Measurements from ENCODE around the gene NHERF1. TPM values are rescaled to one million over a fixed set of nuclear protein-coding genes. Genes with fewer than 3 reads are reported as not detected.

The NHERF1 gene
- total and polyA plus RNA-seq, 2 of the 4 experiments (the other 2 are of a cell fraction) = 3.8 to 11.8 TPM

DNA sequence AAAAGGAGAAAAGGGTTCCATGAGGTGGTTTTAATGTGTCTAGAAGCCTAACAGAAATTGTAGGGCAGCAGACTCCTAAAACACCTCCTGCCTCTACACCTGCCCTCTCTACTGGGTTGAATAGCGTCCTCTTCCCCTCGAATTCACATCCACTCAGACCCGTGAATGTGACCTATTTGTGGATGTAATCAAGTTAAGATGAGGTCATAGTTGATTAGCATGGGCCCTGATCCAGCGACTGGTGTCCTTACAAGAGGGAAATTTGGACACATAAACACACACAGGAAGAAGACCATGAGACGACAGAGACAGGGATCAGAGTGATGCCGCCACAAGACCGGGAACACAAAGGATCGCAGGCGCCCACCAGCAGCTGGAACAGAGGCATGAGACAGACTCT is 49.2 kb upstream of the NHERF1 start:
- in situ Hi-C loops (cut with MboI; ENCODE audit: low sequenced_read_pairs) (no loop called here), dilution Hi-C loops (cut with HindIII; ENCODE audit: low sequenced_read_pairs, unreplicated experiment) (no loop called here), intact Hi-C loops (cut with micrococcal nuclease) (no loop called here)
- Histone ChIP-seq H3K27ac (ENCODE audit: insufficient read depth, low read length) (no peak overlapping the region), H4K91ac (ENCODE audit: insufficient read depth, low read depth, low read length) (no peak overlapping the region), H3K9me1 (ENCODE audit: insufficient read depth, low read length) (no peaks in the 10 kb centered on the region; the same call in 1 of the 2 replicates), H2AK9ac (replicated peaks; ENCODE audit: low read depth, low read length, poor library complexity) (no peak overlapping the region), H3K79me1 (ENCODE audit: low read depth in 1 of 2, low read length in 2 of 2) (no peaks in the 10 kb centered on the region), H4K20me1 (ENCODE audit: insufficient read depth, low read length) (no peaks in the 10 kb centered on the region; the same call in 1 of the 2 replicates), H3K9me3 (ENCODE audit: control insufficient read depth, insufficient read depth, low read length) (no peaks in the 10 kb centered on the region), H2BK120ac (ENCODE audit: low read depth, low read length) (no peak overlapping the region), H2BK15ac (ENCODE audit: low read depth, low read length) (no peak overlapping the region), H3K4me1 (ENCODE audit: control insufficient read depth, insufficient read depth, low read length) (no peaks in the 10 kb centered on the region), H3K9ac (ENCODE audit: low read depth, low read length) (no peak overlapping the region), H2BK5ac (ENCODE audit: low read depth, low read length, poor library complexity, severe bottlenecking) (no peak overlapping the region), H2AFZ (replicated peaks; ENCODE audit: low read length, poor library complexity) (no peak overlapping the region), H3K27me3 (ENCODE audit: control insufficient read depth, insufficient read depth, low read length) (no peaks in the 10 kb centered on the region), H2AK5ac (ENCODE audit: low read depth, low read length) (no peak overlapping the region), H3K56ac (ENCODE audit: extremely low read depth, insufficient read depth, low read length) (no peak overlapping the region), H3K4me2 (ENCODE audit: low read depth, low read length) (no peak overlapping the region), H3K36me3 (ENCODE audit: control insufficient read depth, insufficient read depth, low read length) (no peaks in the 10 kb centered on the region), H2BK20ac (ENCODE audit: low read depth, low read length) (no peak overlapping the region), H3K23ac (ENCODE audit: low read depth, low read length) (no peak overlapping the region), H3K14ac (replicated peaks; ENCODE audit: low read depth, low read length) (no peak overlapping the region), H4K5ac (ENCODE audit: low read depth, low read length) (no peak overlapping the region), H3K4me3 (ENCODE audit: insufficient read depth, low read depth, low read length) (no peak overlapping the region), H3K4ac (ENCODE audit: low read depth, low read length) (no peak overlapping the region), H3K18ac (ENCODE audit: low read depth, low read length) (no peak overlapping the region), H4K8ac (ENCODE audit: low read depth in 2 of 2, low read length in 2 of 2) (no peak overlapping the region)
- WGBS, 2 experiments (ENCODE audit: extremely low coverage in 2 of 2, insufficient read length in 1 of 2) = 70% methylated on average over 4 of the region's 9 CpGs; no CpG with 5 or more reads in 1 of the 2 experiments
- BruUV-seq (replicated peaks) = no TSS peak
- no peak for DNase-seq
- no peak for ATAC-seq (ENCODE audit: low read depth)
- no peak for TF ChIP-seq MXI1 (IDR thresholded peaks at IDR 0.05; ENCODE audit: borderline replicate concordance, low read depth, low read length)
- no peak for TF ChIP-seq RAD21 (IDR thresholded peaks at IDR 0.05; ENCODE audit: low read length)
- no peak for TF ChIP-seq CHD1 (IDR thresholded peaks at IDR 0.05; ENCODE audit: low read depth, low read length)
- TF ChIP-seq POLR2A (IDR thresholded peaks at IDR 0.05; ENCODE audit: low read depth, low read length) = no peak
- no peak for TF ChIP-seq CEBPB (IDR thresholded peaks at IDR 0.05; ENCODE audit: low read depth, low read length)
- TF ChIP-seq RFX5 (IDR thresholded peaks at IDR 0.05; ENCODE audit: low read depth, low read length) = no peak
- no peak for TF ChIP-seq RCOR1 (IDR thresholded peaks at IDR 0.05; ENCODE audit: insufficient replicate concordance, low read length)
- no peak for TF ChIP-seq NFE2L2 (IDR thresholded peaks at IDR 0.05; ENCODE audit: low read depth, low read length)
- no peak for TF ChIP-seq USF2 (IDR thresholded peaks at IDR 0.05; ENCODE audit: low read depth, low read length)
- TF ChIP-seq FOS (IDR thresholded peaks at IDR 0.05; ENCODE audit: low read depth, low read length) = no peak
- TF ChIP-seq ELK1 (IDR thresholded peaks at IDR 0.05; ENCODE audit: borderline replicate concordance, low read depth, low read length) = no peak
- ChIA-PET CTCF (no interaction called here), POLR2A (ENCODE audit: unreplicated experiment) (no interaction called here)
